NCI-H345 treated with DMSO at 0.1 percent for 48 hours (cell line): ENCODE measurements around the gene PKNOX1.
"Not testable (repeated sequence)": the region's sequence is repeated elsewhere in the genome, so short reads cannot be mapped to it uniquely, and the experiment has no call there.

Experiments used
- DNase-seq: peaks from one replicate; lab custom pipeline; 2025; ENCODE audit not compliant: unreplicated experiment; lab: John Stamatoyannopoulos, UW

The PKNOX1 gene

GRCh38 chr21:43016728-43017127 is 42.4 kb downstream of the PKNOX1 start:
- DNase-seq = no peak

DNA sequence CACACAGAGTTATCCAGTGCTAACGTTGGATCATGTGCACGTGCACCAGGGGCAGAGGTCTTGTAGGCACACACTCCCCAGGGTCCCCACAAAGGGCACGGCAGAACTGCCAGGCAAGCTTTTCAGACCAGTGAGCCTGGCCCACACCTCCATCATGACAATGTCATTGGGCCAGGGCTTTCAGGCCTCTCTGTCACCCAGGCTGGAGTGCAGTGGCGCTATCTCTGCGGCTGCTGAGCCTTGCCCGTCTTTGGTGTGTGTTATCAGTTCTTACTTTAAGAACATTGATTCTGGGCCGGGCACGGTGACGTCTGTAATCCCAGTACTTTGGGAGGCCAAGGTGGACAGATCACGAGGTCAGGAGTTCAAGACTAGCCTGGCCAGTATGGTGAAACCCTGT is 44.2 kb downstream of the PKNOX1 start:
- no peak for DNase-seq

- no peak for DNase-seq
Observed at GRCh38 chr21:43020177-43020576, 45.8 kb downstream of the PKNOX1 start.

DNA sequence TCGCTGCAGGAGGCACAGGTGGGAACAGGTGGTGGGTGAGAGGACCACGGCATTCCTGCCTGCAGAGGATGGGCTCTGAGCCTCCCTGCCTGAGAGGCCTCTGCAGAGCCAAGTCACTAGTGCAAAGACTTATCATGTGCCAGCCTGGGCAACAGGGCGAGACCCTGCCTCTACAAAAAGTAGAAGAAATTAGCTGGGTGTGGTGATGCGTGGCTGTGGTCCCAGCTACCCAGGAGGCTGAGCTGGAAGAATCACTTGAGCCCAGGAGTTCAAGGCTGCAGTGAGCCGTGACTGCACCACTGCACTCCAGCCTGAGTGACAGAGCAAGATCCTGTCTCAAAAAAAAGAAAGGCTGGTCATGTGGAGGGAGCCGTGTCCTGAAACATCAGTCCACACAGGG is 46.4 kb downstream of the PKNOX1 start:
- no peak for DNase-seq

DNA sequence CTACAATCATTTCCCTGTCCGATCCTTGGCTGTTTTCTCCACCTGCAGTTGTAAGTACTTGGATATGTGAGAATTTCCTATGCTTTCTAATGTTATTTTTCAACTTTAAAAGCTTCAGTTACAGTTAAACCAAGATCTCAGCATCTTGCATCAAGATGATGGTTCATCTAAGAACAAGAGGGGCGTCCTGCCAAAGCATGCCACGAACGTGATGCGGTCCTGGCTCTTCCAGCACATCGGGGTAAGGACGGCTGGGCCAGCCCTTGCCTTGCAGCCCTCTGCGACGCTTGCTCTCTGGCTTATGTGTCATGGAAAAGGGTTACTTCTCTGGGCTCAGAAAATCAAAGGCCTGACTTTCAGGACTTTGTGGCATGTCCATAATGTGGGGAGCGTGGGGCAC is 46.8 kb downstream of the PKNOX1 start:
- DNase-seq = no peak

GRCh38 chr21:43021756-43022600 is 47.6 kb downstream of the PKNOX1 start:
- DNase-seq = no peak

- no peak for DNase-seq
Observed at GRCh38 chr21:43023175-43023574, 48.8 kb downstream of the PKNOX1 start.

DNA sequence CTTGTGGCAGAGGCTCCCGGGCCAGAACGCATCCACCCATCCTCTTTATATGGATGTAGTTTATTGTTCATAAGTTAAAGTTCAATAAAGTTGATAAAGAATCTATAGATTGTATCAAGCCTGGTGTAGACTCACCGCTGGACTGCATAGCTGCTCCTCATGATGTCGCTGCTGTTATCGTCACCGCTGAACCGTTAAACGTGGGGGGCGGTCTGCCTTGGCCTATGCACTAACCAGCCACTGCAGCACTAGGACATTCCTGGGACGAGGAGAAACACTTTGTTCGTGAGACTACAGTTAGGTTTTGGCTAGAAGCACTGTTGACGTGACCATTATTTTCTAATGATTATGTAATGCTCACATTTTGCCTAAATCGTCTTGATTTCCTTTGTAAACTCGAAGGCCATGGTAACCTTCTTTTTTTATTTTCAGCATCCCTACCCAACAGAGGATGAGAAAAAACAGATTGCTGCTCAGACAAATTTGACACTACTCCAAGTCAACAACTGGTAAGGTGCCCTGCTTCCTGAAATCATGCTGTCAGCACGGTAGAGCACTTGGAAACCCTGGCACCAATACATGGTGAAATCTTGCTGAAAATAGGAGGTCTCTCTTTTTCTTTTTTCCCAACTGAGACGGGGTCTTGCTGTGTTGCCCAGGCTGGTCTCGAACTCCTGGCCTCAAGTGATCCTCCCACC is 50.2 kb downstream of the PKNOX1 start:
- DNase-seq = no peak

DNA sequence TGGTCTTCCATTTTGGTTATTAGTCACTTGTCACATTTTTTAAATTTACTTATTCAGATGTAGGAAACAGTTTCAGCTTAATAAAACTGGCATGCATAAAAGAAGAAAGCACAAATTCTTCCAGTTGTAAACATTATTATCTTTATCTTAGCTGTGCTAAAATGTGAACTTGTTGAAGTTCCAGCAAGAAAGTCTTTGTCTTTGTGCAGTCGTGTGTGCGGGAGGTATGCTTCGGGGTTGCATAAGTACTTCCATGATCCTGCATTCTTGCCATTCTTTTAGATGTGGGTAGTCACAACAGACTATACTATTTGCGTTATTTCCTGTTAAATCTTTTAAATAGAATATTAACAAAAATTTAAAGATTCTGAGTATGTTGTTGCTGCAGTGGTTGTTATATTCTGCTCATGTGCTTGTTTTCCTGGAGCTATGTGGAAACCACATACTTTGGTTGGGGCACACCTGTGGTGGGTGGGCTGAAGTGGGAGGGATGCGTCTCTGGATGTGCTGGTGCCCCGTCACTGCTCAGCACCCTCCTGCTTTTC is 51.3 kb downstream of the PKNOX1 start:
- DNase-seq = no peak

DNA sequence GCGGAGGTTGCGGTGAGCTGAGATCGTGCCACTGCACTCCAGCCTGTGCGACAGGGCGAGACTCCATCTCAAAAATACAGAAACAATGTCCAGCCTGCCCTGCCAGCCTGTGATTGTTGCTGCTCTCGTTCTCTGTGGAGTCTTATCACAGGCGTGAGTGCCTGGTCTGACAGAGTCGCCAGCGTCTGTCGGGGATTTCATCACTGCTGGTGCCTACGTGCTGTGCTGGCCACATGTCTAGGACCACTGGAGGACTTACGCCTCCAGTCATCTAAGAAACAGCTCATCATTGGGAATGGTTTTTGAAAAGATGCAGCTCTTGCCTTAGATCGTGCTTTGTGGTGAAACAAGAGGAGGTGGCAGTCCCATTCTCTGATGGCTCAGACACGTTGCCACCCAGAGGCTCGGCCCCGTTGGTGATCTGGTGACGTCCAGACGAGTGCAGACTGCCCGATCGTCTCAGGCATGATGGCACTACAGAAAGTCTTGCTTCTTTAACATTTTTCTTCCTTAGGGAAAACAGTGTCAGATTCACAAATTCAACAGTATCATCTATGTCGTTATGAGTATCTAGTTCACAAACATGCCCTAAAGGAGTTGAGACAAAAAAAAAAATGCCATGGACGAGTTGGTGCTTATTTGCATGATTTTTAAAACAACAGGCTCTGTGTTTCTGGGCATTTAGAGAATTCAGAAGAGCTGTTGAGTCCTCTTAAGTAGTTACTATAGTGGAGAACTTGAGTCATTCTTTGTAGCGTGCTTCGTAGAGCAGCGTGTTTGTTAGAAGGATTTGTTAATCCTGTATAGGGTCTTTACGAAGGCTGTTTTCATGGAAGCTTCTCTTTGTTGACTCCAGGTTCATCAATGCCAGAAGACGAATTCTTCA is 53.7 kb downstream of the PKNOX1 start:
- DNase-seq = no peak

- no peak for DNase-seq
Observed at GRCh38 chr21:43029785-43030184, 55.4 kb downstream of the PKNOX1 start.

DNA sequence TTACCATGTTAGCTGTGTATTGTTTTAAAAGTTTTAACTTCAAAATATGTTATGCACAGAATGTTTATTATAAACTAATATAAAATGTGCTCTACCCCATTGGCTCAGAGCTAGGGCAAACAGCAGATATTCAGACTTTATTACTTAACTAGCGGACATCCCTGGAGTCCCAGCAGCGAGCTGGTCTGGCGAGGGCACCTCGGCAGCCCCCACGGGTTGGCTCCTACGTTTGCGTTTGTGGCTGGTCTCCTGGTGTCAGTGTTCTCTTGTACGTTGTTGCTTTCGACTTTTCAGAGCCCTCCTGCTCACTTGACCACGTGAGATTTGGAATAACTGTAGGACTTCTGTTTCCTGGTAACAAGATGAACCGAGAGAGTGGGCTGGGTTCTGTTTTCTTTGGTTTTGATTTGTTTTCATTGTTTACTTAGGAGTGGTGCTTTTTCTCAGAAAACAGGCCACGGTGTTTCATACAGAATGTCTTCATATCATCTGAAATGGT is 56.8 kb downstream of the PKNOX1 start:
- no peak for DNase-seq

GRCh38 chr21:43034101-43034500 is 59.7 kb downstream of the PKNOX1 start:
- DNase-seq = no peak

- no peak for DNase-seq
Observed at GRCh38 chr21:43034826-43035225, 60.5 kb downstream of the PKNOX1 start.

- not testable (repeated sequence) for DNase-seq
Observed at GRCh38 chr21:43036889-43037288, 62.5 kb downstream of the PKNOX1 start.

- DNase-seq = not testable (repeated sequence)
Observed at GRCh38 chr21:43037918-43038658, 63.7 kb downstream of the PKNOX1 start.

- DNase-seq = not testable (repeated sequence)
Observed at GRCh38 chr21:43038659-43039044, 64.3 kb downstream of the PKNOX1 start.

DNA sequence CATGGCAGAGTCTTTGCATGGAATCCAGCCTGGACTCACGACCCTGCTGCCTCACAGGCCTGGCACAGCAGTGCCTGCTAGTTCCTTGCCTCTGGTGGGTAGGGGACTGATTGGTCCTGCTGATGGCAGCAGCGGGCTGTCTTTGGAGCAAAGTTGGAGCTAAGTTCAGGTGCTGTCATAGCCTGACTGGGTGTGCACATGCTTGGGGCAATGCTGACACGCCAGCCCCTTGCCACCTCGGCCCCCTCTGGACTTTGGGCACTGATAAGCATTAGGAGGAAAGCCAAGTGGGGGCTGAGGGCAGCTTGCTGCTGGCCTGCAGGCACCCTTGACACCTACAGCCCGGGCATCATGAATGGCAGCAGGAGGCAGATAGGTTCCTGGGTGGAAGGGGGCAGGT is 67.8 kb downstream of the PKNOX1 start:
- not testable (repeated sequence) for DNase-seq

DNA sequence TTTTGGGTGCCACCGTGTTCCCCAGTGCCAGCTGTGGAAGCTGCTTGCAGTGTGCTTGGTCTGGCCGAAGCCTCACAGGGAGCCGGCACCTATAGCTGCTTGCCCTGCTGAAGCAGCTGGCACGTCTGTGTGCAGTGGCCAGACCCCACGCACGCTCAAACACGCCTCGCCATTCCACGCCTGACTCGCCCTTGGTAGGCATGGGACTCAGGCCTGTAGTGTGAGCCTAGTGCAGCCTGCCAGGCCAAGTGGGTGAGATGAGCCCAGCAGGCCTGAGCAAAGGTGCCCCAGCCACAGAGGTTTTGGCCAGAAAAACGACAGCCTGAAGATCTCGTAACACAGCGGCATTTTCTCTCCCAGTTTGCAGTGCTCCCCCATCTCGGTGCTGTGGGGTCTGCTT is 68.9 kb downstream of the PKNOX1 start:
- DNase-seq = not testable (repeated sequence)

- not testable (repeated sequence) for DNase-seq
Observed at GRCh38 chr21:43044547-43044946, 70.2 kb downstream of the PKNOX1 start.
